ENCODE data around the gene PPP1R14C. TPM values are rescaled to one million over a fixed set of nuclear protein-coding genes. Genes with fewer than 3 reads are reported as not detected.

PPP1R14C gene
- total and polyA plus RNA-seq, 2 experiments from 2014 or later = 1.1 to 1.4 TPM

DNA sequence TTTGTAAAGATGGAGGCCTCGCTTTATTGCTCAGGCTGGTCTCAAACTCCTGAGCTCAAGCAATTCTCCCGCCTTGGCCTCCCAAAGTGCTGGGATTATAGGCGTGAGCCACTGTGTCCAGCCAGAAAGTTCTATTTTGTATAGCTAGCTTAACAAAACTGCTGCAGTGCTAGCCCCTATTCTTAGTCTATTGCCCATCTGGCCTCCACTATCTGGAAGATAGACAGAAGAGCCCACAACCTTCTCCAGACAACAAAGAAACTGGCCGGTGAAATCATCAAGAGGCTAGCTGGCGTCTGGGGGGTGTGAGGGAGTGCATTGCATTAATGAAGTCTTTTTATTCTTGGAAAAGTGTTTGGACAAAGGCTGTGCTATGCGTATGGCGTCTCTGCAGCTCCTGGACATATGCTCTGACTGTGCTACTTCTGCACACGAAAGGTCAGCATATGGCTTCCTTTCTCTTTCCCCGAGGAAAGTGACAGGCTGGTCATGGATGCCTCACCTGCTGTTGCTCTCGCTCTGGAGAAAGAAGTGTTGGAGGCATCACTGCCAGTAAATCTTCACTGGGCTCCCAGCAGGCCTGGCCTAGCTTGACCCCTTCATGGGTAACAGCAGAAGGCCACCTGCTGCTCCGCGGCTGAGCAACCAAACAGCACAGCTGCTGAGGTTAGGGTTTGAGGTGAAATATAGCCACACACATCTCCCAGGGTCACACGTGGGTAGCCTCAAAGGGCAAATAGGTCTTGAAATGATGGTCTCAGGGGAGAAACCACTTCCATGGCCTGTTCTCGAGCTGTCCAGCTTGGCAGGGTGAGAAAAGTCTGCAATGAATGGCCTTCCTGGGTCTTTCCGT, 130.8 kb downstream of the PPP1R14C start:
- H3F3A ChIP-seq (replicated peaks; ENCODE audit: low read depth) = no peaks in the 10 kb centered on the region
- H3K9me3 Mint-ChIP-seq = peaks cover 4% of the 10 kb centered on the region; the same call in 1 of the 3 replicates
- no peaks in the 10 kb centered on the region for H3K4me1 ChIP-seq (ENCODE audit: insufficient read depth)
- H3K27ac Mint-ChIP-seq = no peak overlapping the region
- no peak overlapping the region for H2AFZ ChIP-seq
- no peak overlapping the region for H3K4me3 ChIP-seq
- DNase-seq (ENCODE audit: low spot score) (no peak), ATAC-seq (no peak)
- peaks cover 7% of the 10 kb centered on the region for H3K27me3 Mint-ChIP-seq (ENCODE audit: insufficient read depth, low read depth, poor library complexity)
- no peaks in the 10 kb centered on the region for H3K79me2 ChIP-seq (replicated peaks; ENCODE audit: insufficient read depth)
- no peaks in the 10 kb centered on the region for H3K36me3 Mint-ChIP-seq (ENCODE audit: low read depth)
- no peak for TF ChIP-seq ZNF114 (CRISPR knock-in tag; IDR thresholded peaks at IDR 0.05)
- no peak for TF ChIP-seq NANOG (IDR thresholded peaks at IDR 0.05; ENCODE audit: borderline replicate concordance)
- TF ChIP-seq ZNF331 (CRISPR knock-in tag; IDR thresholded peaks at IDR 0.05; ENCODE audit: low read depth) = no peak
- H3K27me3 ChIP-seq (ENCODE audit: insufficient read depth) = no peaks in the 10 kb centered on the region
- H3K4me2 ChIP-seq = no peak overlapping the region
- H4K20me1 ChIP-seq (replicated peaks; ENCODE audit: insufficient read depth) = no peaks in the 10 kb centered on the region; the same call in 1 of the 2 replicates
- no peak overlapping the region for H3K27ac ChIP-seq (ENCODE audit: low read depth)
- H3K9me2 ChIP-seq (ENCODE audit: insufficient read depth) = no peaks in the 10 kb centered on the region
- no peak overlapping the region for H3K4me3 Mint-ChIP-seq
- H3K36me3 ChIP-seq (ENCODE audit: insufficient read depth) = no peaks in the 10 kb centered on the region
- H3K4me1 Mint-ChIP-seq = no peaks in the 10 kb centered on the region; the same call in 2 of the 3 replicates

DNA sequence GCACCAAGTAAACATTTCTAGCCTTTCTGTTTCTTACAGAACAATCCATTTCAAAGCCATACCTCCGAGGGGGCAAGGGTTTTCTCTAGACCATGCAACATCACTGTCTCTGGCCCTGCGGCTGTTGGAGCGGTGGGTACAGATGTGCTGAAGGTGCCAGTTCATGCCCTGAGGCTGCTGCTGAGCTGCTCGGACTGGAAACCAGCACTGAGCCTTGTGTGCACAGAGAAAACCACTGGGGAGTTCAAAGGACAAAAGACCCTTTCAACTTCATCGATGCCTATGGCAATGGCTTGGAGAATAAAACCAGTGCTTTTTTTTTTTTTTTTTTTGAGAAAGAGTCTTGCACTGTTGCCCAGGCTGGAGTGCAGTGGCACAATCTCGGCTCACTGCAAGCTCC, 132.6 kb downstream of the PPP1R14C start:
- H3K4me3 Mint-ChIP-seq = no peak overlapping the region
- no peaks in the 10 kb centered on the region for H3K4me1 ChIP-seq (ENCODE audit: insufficient read depth)
- no peak for ATAC-seq
- H3K4me2 ChIP-seq = no peak overlapping the region
- no peaks in the 10 kb centered on the region for H3K27me3 ChIP-seq (ENCODE audit: insufficient read depth)
- H3K27ac Mint-ChIP-seq = no peak overlapping the region
- H2AFZ ChIP-seq = no peak overlapping the region
- H4K20me1 ChIP-seq (replicated peaks; ENCODE audit: insufficient read depth) = no peaks in the 10 kb centered on the region; the same call in 1 of the 2 replicates
- H3K4me3 ChIP-seq = no peak overlapping the region
- peaks cover 6% of the 10 kb centered on the region; the same call in 1 of the 2 replicates for H3K9me2 ChIP-seq (ENCODE audit: insufficient read depth)
- no peak for DNase-seq (ENCODE audit: low spot score)
- H3K27ac ChIP-seq (ENCODE audit: low read depth) = no peak overlapping the region
- H3K79me2 ChIP-seq (replicated peaks; ENCODE audit: insufficient read depth) = no peaks in the 10 kb centered on the region
- no peaks in the 10 kb centered on the region for H3K36me3 Mint-ChIP-seq (ENCODE audit: low read depth)
- H3K27me3 Mint-ChIP-seq (ENCODE audit: insufficient read depth, low read depth, poor library complexity) = peaks cover 4% of the 10 kb centered on the region
- H3K36me3 ChIP-seq (ENCODE audit: insufficient read depth) = no peaks in the 10 kb centered on the region
- no peaks in the 10 kb centered on the region; the same call in 2 of the 3 replicates for H3K4me1 Mint-ChIP-seq
- no peaks in the 10 kb centered on the region for H3K9me3 Mint-ChIP-seq
- no peaks in the 10 kb centered on the region for H3F3A ChIP-seq (replicated peaks; ENCODE audit: low read depth)
- TF ChIP-seq, protein P1, sequence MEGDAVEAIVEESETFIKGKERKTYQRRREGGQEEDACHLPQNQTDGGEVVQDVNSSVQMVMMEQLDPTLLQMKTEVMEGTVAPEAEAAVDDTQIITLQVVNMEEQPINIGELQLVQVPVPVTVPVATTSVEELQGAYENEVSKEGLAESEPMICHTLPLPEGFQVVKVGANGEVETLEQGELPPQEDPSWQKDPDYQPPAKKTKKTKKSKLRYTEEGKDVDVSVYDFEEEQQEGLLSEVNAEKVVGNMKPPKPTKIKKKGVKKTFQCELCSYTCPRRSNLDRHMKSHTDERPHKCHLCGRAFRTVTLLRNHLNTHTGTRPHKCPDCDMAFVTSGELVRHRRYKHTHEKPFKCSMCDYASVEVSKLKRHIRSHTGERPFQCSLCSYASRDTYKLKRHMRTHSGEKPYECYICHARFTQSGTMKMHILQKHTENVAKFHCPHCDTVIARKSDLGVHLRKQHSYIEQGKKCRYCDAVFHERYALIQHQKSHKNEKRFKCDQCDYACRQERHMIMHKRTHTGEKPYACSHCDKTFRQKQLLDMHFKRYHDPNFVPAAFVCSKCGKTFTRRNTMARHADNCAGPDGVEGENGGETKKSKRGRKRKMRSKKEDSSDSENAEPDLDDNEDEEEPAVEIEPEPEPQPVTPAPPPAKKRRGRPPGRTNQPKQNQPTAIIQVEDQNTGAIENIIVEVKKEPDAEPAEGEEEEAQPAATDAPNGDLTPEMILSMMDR (conservative IDR thresholded peaks at IDR 0.05; ENCODE audit: low read depth in 2 of 2) = no peak
- TF ChIP-seq, protein P2, sequence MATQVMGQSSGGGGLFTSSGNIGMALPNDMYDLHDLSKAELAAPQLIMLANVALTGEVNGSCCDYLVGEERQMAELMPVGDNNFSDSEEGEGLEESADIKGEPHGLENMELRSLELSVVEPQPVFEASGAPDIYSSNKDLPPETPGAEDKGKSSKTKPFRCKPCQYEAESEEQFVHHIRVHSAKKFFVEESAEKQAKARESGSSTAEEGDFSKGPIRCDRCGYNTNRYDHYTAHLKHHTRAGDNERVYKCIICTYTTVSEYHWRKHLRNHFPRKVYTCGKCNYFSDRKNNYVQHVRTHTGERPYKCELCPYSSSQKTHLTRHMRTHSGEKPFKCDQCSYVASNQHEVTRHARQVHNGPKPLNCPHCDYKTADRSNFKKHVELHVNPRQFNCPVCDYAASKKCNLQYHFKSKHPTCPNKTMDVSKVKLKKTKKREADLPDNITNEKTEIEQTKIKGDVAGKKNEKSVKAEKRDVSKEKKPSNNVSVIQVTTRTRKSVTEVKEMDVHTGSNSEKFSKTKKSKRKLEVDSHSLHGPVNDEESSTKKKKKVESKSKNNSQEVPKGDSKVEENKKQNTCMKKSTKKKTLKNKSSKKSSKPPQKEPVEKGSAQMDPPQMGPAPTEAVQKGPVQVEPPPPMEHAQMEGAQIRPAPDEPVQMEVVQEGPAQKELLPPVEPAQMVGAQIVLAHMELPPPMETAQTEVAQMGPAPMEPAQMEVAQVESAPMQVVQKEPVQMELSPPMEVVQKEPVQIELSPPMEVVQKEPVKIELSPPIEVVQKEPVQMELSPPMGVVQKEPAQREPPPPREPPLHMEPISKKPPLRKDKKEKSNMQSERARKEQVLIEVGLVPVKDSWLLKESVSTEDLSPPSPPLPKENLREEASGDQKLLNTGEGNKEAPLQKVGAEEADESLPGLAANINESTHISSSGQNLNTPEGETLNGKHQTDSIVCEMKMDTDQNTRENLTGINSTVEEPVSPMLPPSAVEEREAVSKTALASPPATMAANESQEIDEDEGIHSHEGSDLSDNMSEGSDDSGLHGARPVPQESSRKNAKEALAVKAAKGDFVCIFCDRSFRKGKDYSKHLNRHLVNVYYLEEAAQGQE (IDR thresholded peaks at IDR 0.05; ENCODE audit: unreplicated experiment) = no peak
- TF ChIP-seq EZH2phosphoT487 (IDR thresholded peaks at IDR 0.05; ENCODE audit: unreplicated experiment) (no peak), NANOG (IDR thresholded peaks at IDR 0.05; ENCODE audit: borderline replicate concordance) (no peak), CREB1 (CRISPR knock-in tag; IDR thresholded peaks at IDR 0.05; ENCODE audit: low read depth) (no peak), EZH2 (IDR thresholded peaks at IDR 0.05; ENCODE audit: low read depth, unreplicated experiment) (no peak), STAT1 (IDR thresholded peaks at IDR 0.05; ENCODE audit: unreplicated experiment) (no peak)
- TF ChIP-seq, protein P3, sequence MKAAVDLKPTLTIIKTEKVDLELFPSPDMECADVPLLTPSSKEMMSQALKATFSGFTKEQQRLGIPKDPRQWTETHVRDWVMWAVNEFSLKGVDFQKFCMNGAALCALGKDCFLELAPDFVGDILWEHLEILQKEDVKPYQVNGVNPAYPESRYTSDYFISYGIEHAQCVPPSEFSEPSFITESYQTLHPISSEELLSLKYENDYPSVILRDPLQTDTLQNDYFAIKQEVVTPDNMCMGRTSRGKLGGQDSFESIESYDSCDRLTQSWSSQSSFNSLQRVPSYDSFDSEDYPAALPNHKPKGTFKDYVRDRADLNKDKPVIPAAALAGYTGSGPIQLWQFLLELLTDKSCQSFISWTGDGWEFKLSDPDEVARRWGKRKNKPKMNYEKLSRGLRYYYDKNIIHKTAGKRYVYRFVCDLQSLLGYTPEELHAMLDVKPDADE (IDR thresholded peaks at IDR 0.05) = no peak
